GM23338 (cell line): ENCODE data around the gene CLCN2. TPM values are rescaled to one million over a fixed set of nuclear protein-coding genes. Genes with fewer than 3 reads are reported as not detected.

Experiments
- ATAC-seq: fragments of 200-7000 bp; cut with Tn5 transposase; 3 replicates; pipeline ENCODE4 v1.9.1; 2020
- DNase-seq: peaks from one replicate; pipeline ENCODE4 v3.0.0-alpha.2; 2015; ENCODE audit warnings: low spot score
- H2AFZ ChIP-seq: fragments of 200-600 bp; sonication (generic); 2 replicates; pipeline ENCODE4 v1.8.0; 2016; ENCODE audit warnings: antibody characterized with exemption, mild to moderate bottlenecking, moderate library complexity
- H3F3A ChIP-seq: fragments of 200-600 bp; sonication (generic); replicated peaks from 2 replicates; pipeline ENCODE4 v1.8.0; 2017; ENCODE audit warnings: antibody characterized with exemption, mixed run types, low read depth
- H3K27ac ChIP-seq: fragments of 200-600 bp; sonication (generic); 2 replicates; pipeline ENCODE4 v1.6.1; 2016; ENCODE audit warnings: low read depth
- H3K27me3 ChIP-seq: fragments of 200-600 bp; sonication (generic); 2 replicates; pipeline ENCODE4 v1.8.0; 2016; ENCODE audit warnings: mild to moderate bottlenecking, mixed run types, moderate library complexity; ENCODE audit not compliant: insufficient read depth
- H3K36me3 ChIP-seq: fragments of 200-600 bp; sonication (generic); 2 replicates; pipeline ENCODE4 v1.8.0; 2016; ENCODE audit warnings: mild to moderate bottlenecking; ENCODE audit not compliant: insufficient read depth
- H3K4me1 ChIP-seq: fragments of 200-600 bp; sonication (generic); 2 replicates; pipeline ENCODE4 v1.8.0; 2016; ENCODE audit warnings: mild to moderate bottlenecking, moderate library complexity; ENCODE audit not compliant: insufficient read depth
- H3K4me2 ChIP-seq: fragments of 200-600 bp; sonication (generic); 2 replicates; pipeline ENCODE4 v1.7.1; 2017; ENCODE audit warnings: mixed run types
- H3K4me3 ChIP-seq: fragments of 200-600 bp; sonication (generic); 2 replicates; pipeline ENCODE4 v1.6.1; 2016; ENCODE audit warnings: mixed run types
- H3K79me2 ChIP-seq: fragments of 200-600 bp; sonication (generic); replicated peaks from 2 replicates; pipeline ENCODE4 v1.8.0; 2017; ENCODE audit warnings: mild to moderate bottlenecking; ENCODE audit not compliant: insufficient read depth
- H3K9me2 ChIP-seq: fragments of 200-600 bp; sonication (generic); 2 replicates; pipeline ENCODE4 v1.8.0; 2017; ENCODE audit not compliant: insufficient read depth
- H4K20me1 ChIP-seq: fragments of 200-600 bp; sonication (generic); replicated peaks from 2 replicates; pipeline ENCODE4 v1.8.0; 2017; ENCODE audit warnings: mild to moderate bottlenecking; ENCODE audit not compliant: insufficient read depth
- H3K27ac Mint-ChIP-seq: 2 replicates; pipeline ENCODE4 v1.8.0; 2020; ENCODE audit warnings: inconsistent platforms, mild to moderate bottlenecking, moderate library complexity, mixed read lengths
- H3K27me3 Mint-ChIP-seq: 3 replicates; pipeline ENCODE4 v1.8.0; 2022; ENCODE audit warnings: low read depth, mild to moderate bottlenecking, moderate library complexity, mixed read lengths, inconsistent platforms; ENCODE audit not compliant: insufficient read depth, poor library complexity
- H3K36me3 Mint-ChIP-seq: 3 replicates; pipeline ENCODE4 v1.8.0; 2021; ENCODE audit warnings: low read depth, mild to moderate bottlenecking, inconsistent platforms, moderate library complexity, mixed read lengths
- H3K4me1 Mint-ChIP-seq: 3 replicates; pipeline ENCODE4 v1.8.0; 2020; ENCODE audit warnings: mild to moderate bottlenecking, inconsistent platforms, mixed read lengths
- H3K4me3 Mint-ChIP-seq: 3 replicates; pipeline ENCODE4 v1.8.0; 2021; ENCODE audit warnings: moderate library complexity, mild to moderate bottlenecking, inconsistent platforms, mixed read lengths
- H3K9me3 Mint-ChIP-seq: 3 replicates; pipeline ENCODE4 v1.8.0; 2020; ENCODE audit warnings: moderate library complexity, mild to moderate bottlenecking, inconsistent platforms, mixed read lengths
- CREB1 ChIP-seq: fragments of 250-450 bp; sonication (Bioruptor Pico); IDR thresholded peaks from 2 replicates; pipeline ENCODE4 v1.5.0; 2020; ENCODE audit warnings: low read depth, mild to moderate bottlenecking, moderate library complexity
- EZH2 ChIP-seq: fragments of 200-600 bp; sonication (generic); IDR thresholded peaks from one replicate; pipeline ENCODE4 v1.8.0; 2017; ENCODE audit warnings: antibody characterized with exemption, mild to moderate bottlenecking, low read depth; ENCODE audit not compliant: unreplicated experiment
- EZH2phosphoT487 ChIP-seq: fragments of 200-600 bp; sonication (generic); IDR thresholded peaks from one replicate; pipeline ENCODE4 v1.8.1; 2018; ENCODE audit warnings: antibody characterized with exemption; ENCODE audit not compliant: unreplicated experiment
- JUNB ChIP-seq: IDR thresholded peaks from one replicate; pipeline ENCODE4 v1.6.1; 2016; ENCODE audit warnings: antibody characterized with exemption; ENCODE audit not compliant: unreplicated experiment
- NANOG ChIP-seq: IDR thresholded peaks from 2 replicates; pipeline ENCODE4 v1.6.1; 2016; ENCODE audit warnings: antibody characterized with exemption, borderline replicate concordance
- POLR2AphosphoS5 ChIP-seq: IDR thresholded peaks from 2 replicates; pipeline ENCODE4 v1.6.1; 2016; ENCODE audit warnings: antibody characterized with exemption, low read depth
- STAT1 ChIP-seq: IDR thresholded peaks from one replicate; pipeline ENCODE4 v1.6.1; 2016; ENCODE audit warnings: antibody characterized with exemption; ENCODE audit not compliant: unreplicated experiment
- ZNF114 ChIP-seq: fragments of 250-450 bp; sonication (Bioruptor Pico); IDR thresholded peaks from 2 replicates; pipeline ENCODE4 v1.5.0; 2020; ENCODE audit warnings: mild to moderate bottlenecking, moderate library complexity
- ZNF331 ChIP-seq: fragments of 250-450 bp; sonication (Bioruptor Pico); IDR thresholded peaks from 2 replicates; pipeline ENCODE4 v1.5.0; 2020; ENCODE audit warnings: low read depth, mild to moderate bottlenecking, moderate library complexity
- polyA plus RNA-seq: library from polyadenylated mRNA; unstranded; fragments of >200 nt; fragmentation: Nextera tagmentation; extraction: Ambion mirVana; gene quantifications from 2 replicates; pipeline ENCODE4 v1.2.1, GENCODE V29; 2016
- total RNA-seq: library from RNA; depleted of rRNA; stranded (reverse); fragments of >200 nt; shearing (Covaris generic); gene quantifications from 2 replicates; pipeline ENCODE4 v1.2.3, GENCODE V29; 2014
- TF ChIP-seq, protein P1 (sequence below): fragments of 250-450 bp; sonication (Bioruptor Pico); IDR thresholded peaks from 2 replicates; pipeline ENCODE4 v1.5.0; 2020; ENCODE audit warnings: mild to moderate bottlenecking, moderate library complexity
- TF ChIP-seq, protein P2 (sequence below), 2 experiments: fragments of 200-600 bp in 1 of 2; sonication (generic) in 1 of 2; conservative IDR thresholded peaks; 2 replicates each; pipeline versions ENCODE4 v1.5.1 to v1.6.1; 2016 to 2017; ENCODE audit warnings: antibody characterized with exemption in 2 of 2, low read depth in 2 of 2, mild to moderate bottlenecking in 2 of 2, moderate library complexity in 1 of 2
- TF ChIP-seq, protein P3 (sequence below): IDR thresholded peaks from 2 replicates; pipeline ENCODE4 v1.6.1; 2016; ENCODE audit warnings: antibody characterized with exemption
- TF ChIP-seq, protein P4 (sequence below): IDR thresholded peaks from one replicate; pipeline ENCODE4 v1.6.1; 2018; ENCODE audit warnings: antibody characterized with exemption; ENCODE audit not compliant: unreplicated experiment

CLCN2 gene
- total and polyA plus RNA-seq, 2 experiments from 2014 or later, result 7.0 to 9.2 TPM

DNA sequence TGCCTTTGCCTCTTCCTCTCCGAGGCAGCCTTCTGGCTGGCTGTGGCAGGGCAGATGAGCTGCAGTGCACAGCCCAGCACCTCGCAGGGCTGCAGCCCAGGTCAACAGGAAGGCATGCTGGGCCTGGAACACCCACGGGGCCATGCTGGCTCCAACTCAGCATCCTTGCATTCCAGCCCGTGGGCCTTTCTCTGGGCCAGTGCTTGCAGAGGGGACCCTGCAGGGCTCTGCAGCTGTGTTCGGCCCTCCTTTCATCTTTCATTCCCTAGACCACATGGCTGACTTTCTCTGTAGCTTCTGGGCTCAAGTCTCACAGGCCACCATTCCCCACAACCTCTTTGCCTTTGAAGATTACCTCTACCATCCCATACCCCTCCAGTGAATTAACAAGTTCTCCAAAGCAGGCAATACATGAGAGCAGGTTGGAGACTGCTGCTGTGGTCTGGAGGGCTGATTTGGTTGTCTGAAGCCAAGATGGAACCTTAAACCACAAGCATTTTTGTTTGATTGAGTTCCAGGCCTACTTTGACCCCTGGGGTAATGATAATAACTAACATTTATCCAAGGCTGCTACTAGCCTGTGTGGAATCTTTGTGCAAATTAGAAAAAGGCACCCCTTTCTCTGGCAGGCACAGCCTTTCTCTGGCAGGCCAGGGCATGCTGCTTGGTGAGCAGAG is 18.1 kb downstream of the CLCN2 start:
- Mint-ChIP-seq H3K4me3 (no peak overlapping the region), H3K27ac (peak overlapping the region; percentile 80; the same call in 1 of the 2 replicates), H3K4me1 (peaks cover 29% of the 10 kb centered on the region), H3K27me3 (peaks cover 20% of the 10 kb centered on the region), H3K36me3 (peaks cover 12% of the 10 kb centered on the region), H3K9me3 (no peaks in the 10 kb centered on the region; the same call in 2 of the 3 replicates)
- no peak overlapping the region for H3K4me2 ChIP-seq
- ATAC-seq (no peak), DNase-seq (no peak)
- no peaks in the 10 kb centered on the region for H3K9me2 ChIP-seq
- no peak overlapping the region for H2AFZ ChIP-seq
- TF ChIP-seq EZH2, result no peak
- TF ChIP-seq ZNF331 (CRISPR knock-in tag), result no peak
- TF ChIP-seq, protein P1, sequence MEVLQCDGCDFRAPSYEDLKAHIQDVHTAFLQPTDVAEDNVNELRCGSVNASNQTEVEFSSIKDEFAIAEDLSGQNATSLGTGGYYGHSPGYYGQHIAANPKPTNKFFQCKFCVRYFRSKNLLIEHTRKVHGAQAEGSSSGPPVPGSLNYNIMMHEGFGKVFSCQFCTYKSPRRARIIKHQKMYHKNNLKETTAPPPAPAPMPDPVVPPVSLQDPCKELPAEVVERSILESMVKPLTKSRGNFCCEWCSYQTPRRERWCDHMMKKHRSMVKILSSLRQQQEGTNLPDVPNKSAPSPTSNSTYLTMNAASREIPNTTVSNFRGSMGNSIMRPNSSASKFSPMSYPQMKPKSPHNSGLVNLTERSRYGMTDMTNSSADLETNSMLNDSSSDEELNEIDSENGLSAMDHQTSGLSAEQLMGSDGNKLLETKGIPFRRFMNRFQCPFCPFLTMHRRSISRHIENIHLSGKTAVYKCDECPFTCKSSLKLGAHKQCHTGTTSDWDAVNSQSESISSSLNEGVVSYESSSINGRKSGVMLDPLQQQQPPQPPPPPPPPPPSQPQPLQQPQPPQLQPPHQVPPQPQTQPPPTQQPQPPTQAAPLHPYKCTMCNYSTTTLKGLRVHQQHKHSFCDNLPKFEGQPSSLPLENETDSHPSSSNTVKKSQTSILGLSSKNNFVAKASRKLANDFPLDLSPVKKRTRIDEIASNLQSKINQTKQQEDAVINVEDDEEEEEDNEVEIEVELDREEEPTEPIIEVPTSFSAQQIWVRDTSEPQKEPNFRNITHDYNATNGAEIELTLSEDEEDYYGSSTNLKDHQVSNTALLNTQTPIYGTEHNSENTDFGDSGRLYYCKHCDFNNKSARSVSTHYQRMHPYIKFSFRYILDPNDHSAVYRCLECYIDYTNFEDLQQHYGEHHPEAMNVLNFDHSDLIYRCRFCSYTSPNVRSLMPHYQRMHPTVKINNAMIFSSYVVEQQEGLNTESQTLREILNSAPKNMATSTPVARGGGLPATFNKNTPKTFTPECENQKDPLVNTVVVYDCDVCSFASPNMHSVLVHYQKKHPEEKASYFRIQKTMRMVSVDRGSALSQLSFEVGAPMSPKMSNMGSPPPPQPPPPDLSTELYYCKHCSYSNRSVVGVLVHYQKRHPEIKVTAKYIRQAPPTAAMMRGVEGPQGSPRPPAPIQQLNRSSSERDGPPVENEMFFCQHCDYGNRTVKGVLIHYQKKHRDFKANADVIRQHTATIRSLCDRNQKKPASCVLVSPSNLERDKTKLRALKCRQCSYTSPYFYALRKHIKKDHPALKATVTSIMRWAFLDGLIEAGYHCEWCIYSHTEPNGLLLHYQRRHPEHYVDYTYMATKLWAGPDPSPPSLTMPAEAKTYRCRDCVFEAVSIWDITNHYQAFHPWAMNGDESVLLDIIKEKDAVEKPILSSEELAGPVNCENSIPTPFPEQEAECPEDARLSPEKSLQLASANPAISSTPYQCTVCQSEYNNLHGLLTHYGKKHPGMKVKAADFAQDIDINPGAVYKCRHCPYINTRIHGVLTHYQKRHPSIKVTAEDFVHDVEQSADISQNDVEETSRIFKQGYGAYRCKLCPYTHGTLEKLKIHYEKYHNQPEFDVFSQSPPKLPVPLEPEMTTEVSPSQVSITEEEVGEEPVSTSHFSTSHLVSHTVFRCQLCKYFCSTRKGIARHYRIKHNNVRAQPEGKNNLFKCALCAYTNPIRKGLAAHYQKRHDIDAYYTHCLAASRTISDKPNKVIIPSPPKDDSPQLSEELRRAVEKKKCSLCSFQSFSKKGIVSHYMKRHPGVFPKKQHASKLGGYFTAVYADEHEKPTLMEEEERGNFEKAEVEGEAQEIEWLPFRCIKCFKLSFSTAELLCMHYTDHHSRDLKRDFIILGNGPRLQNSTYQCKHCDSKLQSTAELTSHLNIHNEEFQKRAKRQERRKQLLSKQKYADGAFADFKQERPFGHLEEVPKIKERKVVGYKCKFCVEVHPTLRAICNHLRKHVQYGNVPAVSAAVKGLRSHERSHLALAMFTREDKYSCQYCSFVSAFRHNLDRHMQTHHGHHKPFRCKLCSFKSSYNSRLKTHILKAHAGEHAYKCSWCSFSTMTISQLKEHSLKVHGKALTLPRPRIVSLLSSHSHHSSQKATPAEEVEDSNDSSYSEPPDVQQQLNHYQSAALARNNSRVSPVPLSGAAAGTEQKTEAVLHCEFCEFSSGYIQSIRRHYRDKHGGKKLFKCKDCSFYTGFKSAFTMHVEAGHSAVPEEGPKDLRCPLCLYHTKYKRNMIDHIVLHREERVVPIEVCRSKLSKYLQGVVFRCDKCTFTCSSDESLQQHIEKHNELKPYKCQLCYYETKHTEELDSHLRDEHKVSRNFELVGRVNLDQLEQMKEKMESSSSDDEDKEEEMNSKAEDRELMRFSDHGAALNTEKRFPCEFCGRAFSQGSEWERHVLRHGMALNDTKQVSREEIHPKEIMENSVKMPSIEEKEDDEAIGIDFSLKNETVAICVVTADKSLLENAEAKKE (CRISPR knock-in tag), result no peak
- TF ChIP-seq, protein P2, sequence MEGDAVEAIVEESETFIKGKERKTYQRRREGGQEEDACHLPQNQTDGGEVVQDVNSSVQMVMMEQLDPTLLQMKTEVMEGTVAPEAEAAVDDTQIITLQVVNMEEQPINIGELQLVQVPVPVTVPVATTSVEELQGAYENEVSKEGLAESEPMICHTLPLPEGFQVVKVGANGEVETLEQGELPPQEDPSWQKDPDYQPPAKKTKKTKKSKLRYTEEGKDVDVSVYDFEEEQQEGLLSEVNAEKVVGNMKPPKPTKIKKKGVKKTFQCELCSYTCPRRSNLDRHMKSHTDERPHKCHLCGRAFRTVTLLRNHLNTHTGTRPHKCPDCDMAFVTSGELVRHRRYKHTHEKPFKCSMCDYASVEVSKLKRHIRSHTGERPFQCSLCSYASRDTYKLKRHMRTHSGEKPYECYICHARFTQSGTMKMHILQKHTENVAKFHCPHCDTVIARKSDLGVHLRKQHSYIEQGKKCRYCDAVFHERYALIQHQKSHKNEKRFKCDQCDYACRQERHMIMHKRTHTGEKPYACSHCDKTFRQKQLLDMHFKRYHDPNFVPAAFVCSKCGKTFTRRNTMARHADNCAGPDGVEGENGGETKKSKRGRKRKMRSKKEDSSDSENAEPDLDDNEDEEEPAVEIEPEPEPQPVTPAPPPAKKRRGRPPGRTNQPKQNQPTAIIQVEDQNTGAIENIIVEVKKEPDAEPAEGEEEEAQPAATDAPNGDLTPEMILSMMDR (conservative IDR thresholded peaks at IDR 0.05; ENCODE audit: low read depth in 2 of 2), result no peak
- TF ChIP-seq, protein P3, sequence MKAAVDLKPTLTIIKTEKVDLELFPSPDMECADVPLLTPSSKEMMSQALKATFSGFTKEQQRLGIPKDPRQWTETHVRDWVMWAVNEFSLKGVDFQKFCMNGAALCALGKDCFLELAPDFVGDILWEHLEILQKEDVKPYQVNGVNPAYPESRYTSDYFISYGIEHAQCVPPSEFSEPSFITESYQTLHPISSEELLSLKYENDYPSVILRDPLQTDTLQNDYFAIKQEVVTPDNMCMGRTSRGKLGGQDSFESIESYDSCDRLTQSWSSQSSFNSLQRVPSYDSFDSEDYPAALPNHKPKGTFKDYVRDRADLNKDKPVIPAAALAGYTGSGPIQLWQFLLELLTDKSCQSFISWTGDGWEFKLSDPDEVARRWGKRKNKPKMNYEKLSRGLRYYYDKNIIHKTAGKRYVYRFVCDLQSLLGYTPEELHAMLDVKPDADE, result no peak
- TF ChIP-seq ZNF114 (CRISPR knock-in tag), result no peak
- no peak for TF ChIP-seq STAT1
- TF ChIP-seq EZH2phosphoT487, result no peak
- no peak for TF ChIP-seq NANOG
- TF ChIP-seq, protein P4, sequence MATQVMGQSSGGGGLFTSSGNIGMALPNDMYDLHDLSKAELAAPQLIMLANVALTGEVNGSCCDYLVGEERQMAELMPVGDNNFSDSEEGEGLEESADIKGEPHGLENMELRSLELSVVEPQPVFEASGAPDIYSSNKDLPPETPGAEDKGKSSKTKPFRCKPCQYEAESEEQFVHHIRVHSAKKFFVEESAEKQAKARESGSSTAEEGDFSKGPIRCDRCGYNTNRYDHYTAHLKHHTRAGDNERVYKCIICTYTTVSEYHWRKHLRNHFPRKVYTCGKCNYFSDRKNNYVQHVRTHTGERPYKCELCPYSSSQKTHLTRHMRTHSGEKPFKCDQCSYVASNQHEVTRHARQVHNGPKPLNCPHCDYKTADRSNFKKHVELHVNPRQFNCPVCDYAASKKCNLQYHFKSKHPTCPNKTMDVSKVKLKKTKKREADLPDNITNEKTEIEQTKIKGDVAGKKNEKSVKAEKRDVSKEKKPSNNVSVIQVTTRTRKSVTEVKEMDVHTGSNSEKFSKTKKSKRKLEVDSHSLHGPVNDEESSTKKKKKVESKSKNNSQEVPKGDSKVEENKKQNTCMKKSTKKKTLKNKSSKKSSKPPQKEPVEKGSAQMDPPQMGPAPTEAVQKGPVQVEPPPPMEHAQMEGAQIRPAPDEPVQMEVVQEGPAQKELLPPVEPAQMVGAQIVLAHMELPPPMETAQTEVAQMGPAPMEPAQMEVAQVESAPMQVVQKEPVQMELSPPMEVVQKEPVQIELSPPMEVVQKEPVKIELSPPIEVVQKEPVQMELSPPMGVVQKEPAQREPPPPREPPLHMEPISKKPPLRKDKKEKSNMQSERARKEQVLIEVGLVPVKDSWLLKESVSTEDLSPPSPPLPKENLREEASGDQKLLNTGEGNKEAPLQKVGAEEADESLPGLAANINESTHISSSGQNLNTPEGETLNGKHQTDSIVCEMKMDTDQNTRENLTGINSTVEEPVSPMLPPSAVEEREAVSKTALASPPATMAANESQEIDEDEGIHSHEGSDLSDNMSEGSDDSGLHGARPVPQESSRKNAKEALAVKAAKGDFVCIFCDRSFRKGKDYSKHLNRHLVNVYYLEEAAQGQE, result no peak
- no peak for TF ChIP-seq CREB1 (CRISPR knock-in tag)
- no peak for TF ChIP-seq POLR2AphosphoS5
- no peak for TF ChIP-seq JUNB
- H3K27me3 ChIP-seq, result no peaks in the 10 kb centered on the region
- no peak overlapping the region for H3K27ac ChIP-seq
- peaks cover 10% of the 10 kb centered on the region for H4K20me1 ChIP-seq
- H3K36me3 ChIP-seq, result no peaks in the 10 kb centered on the region
- H3K79me2 ChIP-seq, result peaks cover 15% of the 10 kb centered on the region; the same call in 1 of the 2 replicates
- H3K4me3 ChIP-seq, result no peak overlapping the region
- H3F3A ChIP-seq, result 0 out of 2 replicates have a peak, but pooled peaks cover 4% of the 10 kb centered on the region
- H3K4me1 ChIP-seq, result peaks cover 12% of the 10 kb centered on the region; the same call in 1 of the 2 replicates
